ENCODE data around the gene IL34.

GRCh38 chr16:70615945-70616344, 30.4 kb upstream of the IL34 start:
- TF ChIP-seq POLR2A (IDR thresholded peaks at IDR 0.05; ENCODE audit: low read length): no peak
- TF ChIP-seq GATA1 (IDR thresholded peaks at IDR 0.05; ENCODE audit: low read depth, low read length): no peak

All from erythroblast (primary cell).